ENCODE measurements around the gene ACACA.

ACACA gene

GRCh38 chr17:37339321-37339720, 67.3 kb downstream of the ACACA start:
- no peak for DNase-seq

GRCh38 chr17:37338847-37339246, 67.8 kb downstream of the ACACA start:
- DNase-seq, result no peak

GRCh38 chr17:37327341-37328090, 79.1 kb downstream of the ACACA start:
- no peak for DNase-seq

- DNase-seq, result no peak
Measured at GRCh38 chr17:37322826-37323561, 83.6 kb downstream of the ACACA start.

GRCh38 chr17:37322106-37322505, 84.5 kb downstream of the ACACA start:
- no peak for DNase-seq

- DNase-seq, result no peak
Measured at GRCh38 chr17:37318931-37319594, 87.6 kb downstream of the ACACA start.

- DNase-seq, result no peak
Measured at GRCh38 chr17:37317867-37318266, 88.8 kb downstream of the ACACA start.

GRCh38 chr17:37315601-37316000, 91.0 kb downstream of the ACACA start:
- no peak for DNase-seq

GRCh38 chr17:37312137-37312923, 94.3 kb downstream of the ACACA start:
- no peak for DNase-seq

GRCh38 chr17:37310940-37311339, 95.7 kb downstream of the ACACA start:
- no peak for DNase-seq

- DNase-seq, result no peak
Measured at GRCh38 chr17:37309051-37309450, 97.6 kb downstream of the ACACA start.

GRCh38 chr17:37305406-37305905, 101.2 kb downstream of the ACACA start:
- DNase-seq, result no peak

GRCh38 chr17:37301288-37301687, 105.3 kb downstream of the ACACA start:
- no peak for DNase-seq

- no peak for DNase-seq
Measured at GRCh38 chr17:37300683-37301082, 106.0 kb downstream of the ACACA start.

GRCh38 chr17:37299257-37299980, 107.2 kb downstream of the ACACA start:
- no peak for DNase-seq

- DNase-seq, result no peak
Measured at GRCh38 chr17:37295888-37296287, 110.7 kb downstream of the ACACA start.

- DNase-seq, result no peak
Measured at GRCh38 chr17:37294888-37295287, 111.7 kb downstream of the ACACA start.

GRCh38 chr17:37293770-37294169, 112.9 kb downstream of the ACACA start:
- no peak for DNase-seq

GRCh38 chr17:37292429-37293139, 114.1 kb downstream of the ACACA start:
- DNase-seq, result no peak

- no peak for DNase-seq
Measured at GRCh38 chr17:37291351-37291750, 115.3 kb downstream of the ACACA start.

GRCh38 chr17:37286430-37286829, 120.2 kb downstream of the ACACA start:
- no peak for DNase-seq

Measured in stimulated activated CD8-positive, alpha-beta memory T cell treated with anti-CD3 and anti-CD28 coated beads, Interleukin-4, amount 100 ng/mL, for 48 hours (primary cell).